Skeletal muscle satellite cell (primary cell): ENCODE results near the gene GPD2. TPM values are rescaled to one million over a fixed set of nuclear protein-coding genes. Genes with fewer than 3 reads are reported as not detected.

Source experiments
- H3K27me3 ChIP-seq: 2 replicates; pipeline ENCODE4 v1.7.0; 2013; ENCODE audit warnings: low read length; ENCODE audit not compliant: control insufficient read depth, insufficient read depth
- H3K36me3 ChIP-seq: 2 replicates; pipeline ENCODE4 v1.7.0; 2013; ENCODE audit warnings: mild to moderate bottlenecking, control low read depth, low read length; ENCODE audit not compliant: insufficient read depth
- H3K4me1 ChIP-seq: 2 replicates; pipeline ENCODE4 v1.7.0; 2013; ENCODE audit warnings: low read length; ENCODE audit not compliant: control insufficient read depth, insufficient read depth
- H3K4me2 ChIP-seq: 2 replicates; pipeline ENCODE4 v1.7.0; 2013; ENCODE audit warnings: mild to moderate bottlenecking, low read length
- H3K4me3 ChIP-seq: 2 replicates; pipeline ENCODE4 v1.7.0; 2013; ENCODE audit warnings: low read length
- H3K9ac ChIP-seq: 2 replicates; pipeline ENCODE4 v1.7.0; 2013; ENCODE audit warnings: mild to moderate bottlenecking, low read depth, low read length, moderate library complexity
- H3K9me3 ChIP-seq: replicated peaks from 2 replicates; pipeline ENCODE4 v1.7.0; 2013; ENCODE audit warnings: mild to moderate bottlenecking, control low read depth, low read length
- total RNA-seq: library from RNA; depleted of rRNA; stranded (reverse); fragments of >200 nt; gene quantifications from 2 replicates; pipeline ENCODE4 v1.2.3, GENCODE V29; 2012; rRNA removed

The GPD2 gene
- total RNA-seq = 78.9 and 128 TPM in 2 replicates

- Histone ChIP-seq H3K4me2 (peak within 1 kb of the TSS; percentile 86), H3K27me3 (no peaks in the 10 kb centered on the region), H3K4me1 (peaks cover 39% of the 10 kb centered on the region), H3K4me3 (peak within 1 kb of the TSS; percentile 82), H3K36me3 (no peaks in the 10 kb centered on the region), H3K9ac (peak within 1 kb of the TSS; percentile 94), H3K9me3 (no peaks in the 10 kb centered on the region)
Observed at GRCh38 chr2:156435718-156436496, at the start of gene GPD2. Gene GPD2 (plus strand): TSS chr2:156436379. CDS start chr2:156476106, 39,727 bp downstream.

DNA sequence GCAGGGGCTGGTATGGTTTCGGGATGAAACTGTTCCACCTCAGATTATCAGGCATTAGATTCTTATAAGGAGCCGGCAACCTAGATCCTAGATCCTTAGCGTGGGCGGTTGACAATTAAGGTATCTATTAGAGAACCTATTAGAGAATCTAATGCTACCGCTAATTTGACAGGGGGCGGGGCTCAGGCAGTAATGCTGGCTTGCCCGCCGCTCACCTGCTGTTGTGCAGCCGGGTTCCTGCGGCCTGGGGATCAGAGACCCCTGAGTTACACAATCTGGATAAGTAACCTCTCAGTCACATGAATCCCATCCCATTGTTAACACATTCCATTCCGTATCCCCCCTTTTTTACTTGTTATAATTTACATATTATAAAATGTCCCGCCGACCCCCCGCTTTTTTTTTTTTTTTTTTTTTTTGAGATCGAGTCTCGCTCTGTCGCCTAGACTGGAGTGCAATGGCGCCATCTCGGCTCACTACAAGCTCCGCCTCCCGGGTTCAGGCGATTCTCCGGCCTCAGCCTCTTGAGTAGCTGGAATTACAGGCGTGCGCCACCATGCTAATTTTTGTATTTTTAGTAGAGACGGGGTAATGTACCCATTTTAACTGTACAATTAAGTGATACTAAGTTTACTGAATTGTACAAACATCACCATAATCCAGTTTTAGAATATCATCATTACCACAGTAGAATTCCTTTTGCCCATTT is 42.0 kb upstream of the GPD2 start:
- Histone ChIP-seq H3K9me3 (no peaks in the 10 kb centered on the region), H3K4me1 (peaks cover 3% of the 10 kb centered on the region), H3K4me3 (no peak overlapping the region), H3K9ac (no peak overlapping the region), H3K36me3 (no peaks in the 10 kb centered on the region), H3K27me3 (no peaks in the 10 kb centered on the region), H3K4me2 (no peak overlapping the region)

DNA sequence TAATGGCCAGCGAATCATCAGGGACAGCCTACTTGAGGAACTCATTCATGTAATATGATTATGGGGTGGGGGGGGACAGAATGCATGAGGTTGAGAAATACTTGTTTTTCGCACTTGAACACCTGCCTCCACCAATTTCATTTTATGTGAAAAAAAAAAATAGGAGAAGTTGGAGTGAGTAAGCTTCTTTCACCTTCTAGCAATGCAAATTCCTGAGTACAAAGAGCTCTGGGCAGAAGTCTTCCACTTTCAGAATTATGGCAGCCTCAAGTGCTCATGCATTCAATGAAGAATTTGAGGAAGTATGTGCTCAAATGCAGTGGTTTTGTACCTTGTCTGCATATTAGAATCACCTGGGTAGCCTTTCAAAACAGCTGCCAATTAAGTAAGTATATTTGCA is 40.1 kb upstream of the GPD2 start:
- Histone ChIP-seq H3K9me3 (no peaks in the 10 kb centered on the region), H3K4me3 (no peak overlapping the region), H3K9ac (no peak overlapping the region), H3K27me3 (no peaks in the 10 kb centered on the region), H3K36me3 (no peaks in the 10 kb centered on the region), H3K4me1 (peaks cover 11% of the 10 kb centered on the region), H3K4me2 (no peak overlapping the region)

DNA sequence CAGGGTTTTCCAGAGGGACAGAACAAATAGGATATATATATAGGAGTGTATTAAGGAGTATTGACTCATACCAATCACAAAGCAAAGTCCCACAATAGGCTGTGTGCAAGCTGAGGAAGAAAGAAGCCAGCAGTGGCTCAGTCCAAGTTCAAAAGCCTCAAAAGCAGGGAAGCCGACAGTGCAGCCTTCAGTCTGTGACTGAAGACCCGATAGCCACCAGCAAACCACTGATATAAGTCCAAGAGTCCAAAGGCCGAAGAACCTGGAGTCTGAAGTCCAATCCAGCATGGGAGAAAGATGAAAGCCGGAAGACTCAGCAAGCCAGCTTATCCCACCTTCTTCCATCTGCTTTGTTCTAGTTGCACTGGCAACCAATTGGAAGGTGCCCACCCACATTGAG is 39.0 kb upstream of the GPD2 start:
- H3K4me2 ChIP-seq = no peak overlapping the region
- no peak overlapping the region for H3K4me3 ChIP-seq
- no peak overlapping the region for H3K9ac ChIP-seq
- no peaks in the 10 kb centered on the region for H3K36me3 ChIP-seq
- H3K4me1 ChIP-seq = peaks cover 11% of the 10 kb centered on the region
- no peaks in the 10 kb centered on the region for H3K27me3 ChIP-seq
- no peaks in the 10 kb centered on the region for H3K9me3 ChIP-seq

- Histone ChIP-seq H3K9me3 (no peaks in the 10 kb centered on the region), H3K9ac (no peak overlapping the region), H3K4me3 (no peak overlapping the region), H3K36me3 (no peaks in the 10 kb centered on the region), H3K27me3 (no peaks in the 10 kb centered on the region), H3K4me1 (peaks cover 11% of the 10 kb centered on the region), H3K4me2 (no peak overlapping the region)
Observed at GRCh38 chr2:156398176-156398575, 38.0 kb upstream of the GPD2 start.

- Histone ChIP-seq H3K27me3 (no peaks in the 10 kb centered on the region), H3K9me3 (no peaks in the 10 kb centered on the region), H3K36me3 (no peaks in the 10 kb centered on the region), H3K4me3 (peak overlapping the region; percentile 83), H3K4me1 (peaks cover 11% of the 10 kb centered on the region), H3K4me2 (peak overlapping the region; percentile 79), H3K9ac (peak overlapping the region; percentile 80)
Observed at GRCh38 chr2:156399224-156399949, 36.8 kb upstream of the GPD2 start.

- Histone ChIP-seq H3K27me3 (no peaks in the 10 kb centered on the region), H3K9ac (peak overlapping the region; percentile 80), H3K4me2 (peak overlapping the region; percentile 79), H3K36me3 (no peaks in the 10 kb centered on the region), H3K4me3 (peak overlapping the region; percentile 83), H3K4me1 (peaks cover 11% of the 10 kb centered on the region), H3K9me3 (no peaks in the 10 kb centered on the region)
Observed at GRCh38 chr2:156399950-156400705, 36.1 kb upstream of the GPD2 start.

- peak overlapping the region; percentile 79 for H3K4me2 ChIP-seq
- no peaks in the 10 kb centered on the region for H3K9me3 ChIP-seq
- peaks cover 11% of the 10 kb centered on the region for H3K4me1 ChIP-seq
- peak overlapping the region; percentile 80 for H3K9ac ChIP-seq
- H3K36me3 ChIP-seq = no peaks in the 10 kb centered on the region
- no peaks in the 10 kb centered on the region for H3K27me3 ChIP-seq
- H3K4me3 ChIP-seq = peak overlapping the region; percentile 83
Observed at GRCh38 chr2:156400706-156401678, 35.2 kb upstream of the GPD2 start.

DNA sequence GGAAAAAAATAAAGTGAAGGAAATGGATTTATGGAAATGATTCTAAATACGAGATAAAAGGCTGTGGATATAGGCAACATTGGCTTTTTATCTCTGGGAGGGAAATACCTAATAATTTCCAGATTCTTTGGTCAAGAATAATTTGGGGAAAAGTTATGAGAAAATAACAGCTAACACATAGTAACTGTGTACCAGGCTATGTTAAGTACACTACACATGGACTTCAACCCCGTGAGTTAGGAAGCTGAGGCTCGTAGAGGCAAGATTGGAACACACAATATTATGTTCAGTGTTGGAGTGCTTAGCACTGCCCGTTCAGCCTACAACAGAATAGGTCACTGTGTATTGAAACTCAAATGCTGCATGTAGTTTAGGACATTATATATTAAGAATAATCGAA is 34.3 kb upstream of the GPD2 start:
- Histone ChIP-seq H3K27me3 (no peaks in the 10 kb centered on the region), H3K36me3 (no peaks in the 10 kb centered on the region), H3K4me1 (peaks cover 11% of the 10 kb centered on the region), H3K9ac (no peak overlapping the region), H3K4me2 (no peak overlapping the region), H3K4me3 (no peak overlapping the region), H3K9me3 (no peaks in the 10 kb centered on the region)

DNA sequence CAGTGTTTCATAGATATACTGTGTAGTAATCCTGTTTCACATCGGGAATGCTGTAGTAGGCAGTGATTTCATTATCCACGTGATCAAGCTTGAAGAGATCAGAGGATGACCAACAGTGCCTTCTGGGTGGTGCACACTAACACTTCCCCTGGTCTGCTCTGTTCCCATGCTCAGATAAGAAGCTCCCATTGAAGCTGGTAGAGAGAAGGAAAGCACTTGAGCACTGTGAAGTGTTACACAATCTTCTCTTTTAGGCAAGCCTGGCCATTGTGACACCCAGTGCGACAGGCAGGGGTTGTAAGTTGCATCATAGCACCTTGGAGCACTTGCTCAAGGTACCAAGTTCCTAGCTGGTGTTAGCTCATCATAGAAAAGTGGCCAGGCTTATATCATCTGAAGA is 30.6 kb upstream of the GPD2 start:
- H3K27me3 ChIP-seq = peaks cover 2% of the 10 kb centered on the region
- H3K4me2 ChIP-seq = no peak overlapping the region
- no peak overlapping the region for H3K4me3 ChIP-seq
- no peaks in the 10 kb centered on the region for H3K4me1 ChIP-seq
- H3K36me3 ChIP-seq = no peaks in the 10 kb centered on the region
- no peaks in the 10 kb centered on the region for H3K9me3 ChIP-seq
- H3K9ac ChIP-seq = no peak overlapping the region
